DND-41 (cell line): ENCODE data around the gene ASH1L.
"Not testable (repeated sequence)": the region's sequence is repeated elsewhere in the genome, so short reads cannot be mapped to it uniquely, and the experiment has no call there.

Source experiments
- ATAC-seq: fragments of 200-7000 bp; cut with Tn5 transposase; 3 replicates; pipeline ENCODE4 v1.9.1; 2021; ENCODE audit warnings: low read depth; ENCODE audit not compliant: insufficient read depth
- DNase-seq: peaks from one replicate; pipeline ENCODE4 v3.0.0-alpha.2; 2020
- H2AFZ ChIP-seq: 2 replicates; pipeline ENCODE4 v1.6.0; 2012; ENCODE audit warnings: low read depth, low read length
- H3K27ac ChIP-seq: 2 replicates; pipeline ENCODE4 v1.5.1; 2012; ENCODE audit warnings: low read length, inconsistent platforms
- H3K27me3 ChIP-seq: fragments of 200-600 bp; sonication (generic); 2 replicates; pipeline ENCODE4 v1.6.0; 2012; ENCODE audit warnings: low read length, mild to moderate bottlenecking, inconsistent platforms; ENCODE audit not compliant: insufficient read depth, poor library complexity
- H3K36me3 ChIP-seq: 2 replicates; pipeline ENCODE4 v1.5.1; 2012; ENCODE audit warnings: low read length, inconsistent platforms; ENCODE audit not compliant: insufficient read depth
- H3K4me1 ChIP-seq: 2 replicates; pipeline ENCODE4 v1.5.1; 2012; ENCODE audit warnings: mild to moderate bottlenecking, low read length; ENCODE audit not compliant: insufficient read depth
- H3K4me2 ChIP-seq: 2 replicates; pipeline ENCODE4 v1.6.0; 2012; ENCODE audit warnings: mild to moderate bottlenecking, moderate library complexity, low read length, inconsistent platforms; ENCODE audit not compliant: insufficient read depth
- H3K4me3 ChIP-seq, 2 experiments: fragments of 200-600 bp in 1 of 2; shearing (Covaris generic) in 1 of 2; 2 replicates each; pipeline ENCODE4 v1.5.1; 2012 to 2016; ENCODE audit warnings: inconsistent platforms in 2 of 2, low read length in 2 of 2, mild to moderate bottlenecking in 2 of 2, low read depth in 1 of 2, moderate library complexity in 1 of 2
- H3K79me2 ChIP-seq: 2 replicates; pipeline ENCODE4 v1.6.0; 2012; ENCODE audit warnings: low read length, inconsistent platforms; ENCODE audit not compliant: insufficient read depth
- H3K9ac ChIP-seq: 2 replicates; pipeline ENCODE4 v1.6.0; 2012; ENCODE audit warnings: low read depth, mild to moderate bottlenecking, inconsistent platforms, low read length, moderate library complexity
- H3K9me3 ChIP-seq: 2 replicates; pipeline ENCODE4 v1.5.1; 2012; ENCODE audit warnings: low read length, moderate library complexity, mild to moderate bottlenecking, inconsistent platforms; ENCODE audit not compliant: insufficient read depth, severe bottlenecking
- H4K20me1 ChIP-seq: 2 replicates; pipeline ENCODE4 v1.6.0; 2012; ENCODE audit warnings: low read length; ENCODE audit not compliant: insufficient read depth
- CTCF ChIP-seq: IDR thresholded peaks from 2 replicates; pipeline ENCODE4 v1.5.1; 2012; ENCODE audit warnings: borderline replicate concordance, low read length, moderate library complexity, mild to moderate bottlenecking; ENCODE audit not compliant: poor library complexity, severe bottlenecking; ENCODE audit errors: extremely low read depth
- EZH2 ChIP-seq: IDR thresholded peaks from 3 replicates; pipeline ENCODE4 v1.6.1; 2012; ENCODE audit warnings: borderline replicate concordance, low read depth, mild to moderate bottlenecking, moderate library complexity, low read length, inconsistent platforms; ENCODE audit not compliant: severe bottlenecking

ASH1L gene

GRCh38 chr1:155575608-155576007 lies 13.0 kb upstream of the ASH1L start:
- not testable (repeated sequence) for H3K4me2 ChIP-seq, H3K27ac ChIP-seq, H3K36me3 ChIP-seq, DNase-seq, ATAC-seq, H3K4me1 ChIP-seq, H4K20me1 ChIP-seq, H3K27me3 ChIP-seq, H3K9ac ChIP-seq, H2AFZ ChIP-seq, H3K9me3 ChIP-seq, H3K4me3 ChIP-seq
- peaks cover 14% of the 10 kb centered on the region for H3K79me2 ChIP-seq

- ATAC-seq (no peak), DNase-seq (no peak)
- Histone ChIP-seq H3K9me3 (no peaks in the 10 kb centered on the region), H3K4me3 (no peak overlapping the region), H3K36me3 (peaks cover 12% of the 10 kb centered on the region; the same call in 1 of the 2 replicates), H2AFZ (no peak overlapping the region), H4K20me1 (peaks cover 5% of the 10 kb centered on the region), H3K79me2 (peaks cover 27% of the 10 kb centered on the region), H3K27me3 (no peaks in the 10 kb centered on the region), H3K9ac (no peak overlapping the region), H3K4me1 (no peaks in the 10 kb centered on the region), H3K27ac (no peak overlapping the region), H3K4me2 (no peak overlapping the region)
- no peak for TF ChIP-seq CTCF
- TF ChIP-seq EZH2, result no peak
Observed at GRCh38 chr1:155574077-155574476, 11.5 kb upstream of the ASH1L start.

- H3K4me1 ChIP-seq, result no peaks in the 10 kb centered on the region
- DNase-seq, result no peak
- peaks cover 21% of the 10 kb centered on the region; the same call in 1 of the 2 replicates for H3K36me3 ChIP-seq
- no peak overlapping the region for H3K27ac ChIP-seq
- peaks cover 5% of the 10 kb centered on the region for H4K20me1 ChIP-seq
- no peak for ATAC-seq
- H2AFZ ChIP-seq, result no peak overlapping the region
- no peaks in the 10 kb centered on the region for H3K27me3 ChIP-seq
- peaks cover 54% of the 10 kb centered on the region for H3K79me2 ChIP-seq
- H3K4me2 ChIP-seq, result no peak overlapping the region
- no peak overlapping the region for H3K4me3 ChIP-seq
- no peaks in the 10 kb centered on the region for H3K9me3 ChIP-seq
- TF ChIP-seq CTCF (no peak), EZH2 (no peak)
- no peak overlapping the region for H3K9ac ChIP-seq
Observed at GRCh38 chr1:155570593-155570990, 8.0 kb upstream of the ASH1L start.

- no peak overlapping the region for H3K27ac ChIP-seq
- DNase-seq (no peak), ATAC-seq (no peak)
- no peaks in the 10 kb centered on the region for H3K27me3 ChIP-seq
- H3K4me2 ChIP-seq, result no peak overlapping the region
- H3K9ac ChIP-seq, result no peak overlapping the region
- peaks cover 5% of the 10 kb centered on the region for H4K20me1 ChIP-seq
- TF ChIP-seq CTCF, result no peak
- no peak for TF ChIP-seq EZH2
- peaks cover 59% of the 10 kb centered on the region for H3K79me2 ChIP-seq
- peaks cover 5% of the 10 kb centered on the region; the same call in 1 of the 2 replicates for H3K4me1 ChIP-seq
- H3K4me3 ChIP-seq, result no peak overlapping the region
- no peak overlapping the region for H2AFZ ChIP-seq
- H3K9me3 ChIP-seq, result no peaks in the 10 kb centered on the region
- H3K36me3 ChIP-seq, result peaks cover 21% of the 10 kb centered on the region; the same call in 1 of the 2 replicates
Observed at GRCh38 chr1:155569988-155570592, 7.5 kb upstream of the ASH1L start.
